IPS-18a (cell line): ENCODE data around the gene ARID1A.
"Not testable (repeated sequence)": the region's sequence is repeated elsewhere in the genome, so short reads cannot be mapped to it uniquely, and the experiment has no call there.

Source experiments
- H3K27ac ChIP-seq: one replicate; pipeline ENCODE4 v1.5.1; 2013; ENCODE audit warnings: low read length
- H3K27me3 ChIP-seq: one replicate; pipeline ENCODE4 v1.6.1; 2013; ENCODE audit warnings: mild to moderate bottlenecking, low read length; ENCODE audit not compliant: control insufficient read depth, insufficient read depth
- H3K36me3 ChIP-seq: one replicate; pipeline ENCODE4 v1.6.1; 2013; ENCODE audit warnings: low read depth, low read length; ENCODE audit not compliant: control insufficient read depth
- H3K4me1 ChIP-seq: one replicate; pipeline ENCODE4 v1.6.1; 2013; ENCODE audit warnings: low read depth, low read length; ENCODE audit not compliant: control insufficient read depth
- H3K4me3 ChIP-seq: one replicate; pipeline ENCODE4 v1.5.1; 2013; ENCODE audit warnings: low read length
- H3K9ac ChIP-seq: one replicate; pipeline ENCODE4 v1.6.1; 2013; ENCODE audit warnings: mild to moderate bottlenecking, low read length, moderate library complexity
- H3K9me3 ChIP-seq: one replicate; pipeline ENCODE4 v1.6.1; 2013; ENCODE audit warnings: low read depth, low read length; ENCODE audit not compliant: control insufficient read depth

Gene ARID1A

DNA sequence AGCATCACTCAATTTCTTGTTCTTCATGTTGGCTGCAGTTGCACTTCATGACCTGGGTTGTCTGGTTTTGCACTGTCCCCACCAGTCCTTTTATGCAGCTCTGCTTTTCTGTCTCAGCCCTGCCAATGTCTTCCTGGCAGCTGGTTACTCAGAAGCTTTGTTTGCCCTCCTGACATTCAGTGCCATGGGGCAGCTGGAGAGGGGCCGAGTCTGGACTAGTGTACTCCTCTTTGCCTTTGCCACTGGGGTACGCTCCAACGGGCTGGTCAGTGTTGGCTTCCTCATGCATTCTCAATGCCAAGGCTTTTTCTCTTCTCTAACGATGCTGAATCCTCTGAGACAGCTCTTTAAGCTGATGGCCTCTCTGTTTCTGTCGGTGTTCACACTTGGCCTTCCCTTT is 98.6 kb downstream of the ARID1A start:
- H3K4me1 ChIP-seq, result peaks cover 2% of the 10 kb centered on the region
- no peak overlapping the region for H3K27ac ChIP-seq
- no peaks in the 10 kb centered on the region for H3K9me3 ChIP-seq
- H3K27me3 ChIP-seq, result no peaks in the 10 kb centered on the region
- no peak overlapping the region for H3K4me3 ChIP-seq
- H3K36me3 ChIP-seq, result no peaks in the 10 kb centered on the region
- no peak overlapping the region for H3K9ac ChIP-seq

DNA sequence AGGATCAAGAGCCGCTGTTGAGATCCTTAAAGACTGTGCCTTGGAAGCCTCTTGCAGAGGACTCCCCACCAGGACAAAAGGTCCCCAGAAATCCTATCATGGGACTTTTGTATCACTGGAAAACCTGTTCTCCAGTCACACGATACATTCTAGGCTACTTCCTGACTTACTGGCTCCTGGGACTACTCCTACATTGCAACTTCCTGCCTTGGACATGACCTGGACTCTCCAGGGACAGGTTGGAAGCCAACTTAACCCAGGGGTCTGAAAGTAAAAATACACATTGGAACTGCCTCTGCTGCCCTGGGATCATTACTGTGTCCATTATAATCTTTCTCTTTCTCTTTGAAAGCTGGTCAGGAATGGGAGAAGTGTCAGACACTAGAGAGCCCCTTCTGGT is 101.8 kb downstream of the ARID1A start:
- Histone ChIP-seq H3K4me1 (peaks cover 10% of the 10 kb centered on the region), H3K27ac (no peak overlapping the region), H3K36me3 (no peaks in the 10 kb centered on the region), H3K4me3 (no peak overlapping the region), H3K9me3 (no peaks in the 10 kb centered on the region), H3K9ac (no peak overlapping the region), H3K27me3 (no peaks in the 10 kb centered on the region)

DNA sequence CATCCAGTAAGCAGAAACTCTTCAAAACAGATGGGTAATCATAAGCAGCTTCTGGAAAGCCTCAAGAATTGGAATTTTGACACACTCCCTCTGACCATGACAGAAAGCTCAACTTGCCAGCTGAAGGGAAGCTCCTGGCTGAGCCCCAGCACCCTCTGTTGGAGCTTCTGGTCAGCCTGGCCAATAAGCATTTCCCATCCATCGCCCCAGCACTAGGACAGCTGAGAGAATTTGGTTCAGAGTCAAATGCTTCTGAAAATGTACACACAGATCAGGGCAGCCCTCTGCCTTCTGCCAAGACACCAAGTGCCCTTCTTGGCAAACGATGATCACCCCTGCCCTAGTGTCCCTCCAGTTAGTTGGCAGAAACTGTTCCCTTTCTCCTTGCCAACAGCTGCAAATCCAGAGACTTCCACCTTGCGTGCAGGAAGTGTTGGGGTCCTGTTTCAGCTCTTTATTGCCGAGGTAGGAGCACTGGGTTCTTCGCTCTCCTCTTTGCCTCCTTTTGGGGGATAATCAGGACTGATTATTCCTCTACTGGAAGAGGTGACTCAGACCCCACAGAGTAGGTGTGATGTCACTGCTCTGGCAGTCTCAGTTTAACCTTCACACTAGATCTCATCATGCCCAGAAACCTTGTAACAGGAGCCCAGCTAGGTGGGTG is 103.8 kb downstream of the ARID1A start:
- Histone ChIP-seq H3K27me3 (no peaks in the 10 kb centered on the region), H3K36me3 (no peaks in the 10 kb centered on the region), H3K4me1 (peaks cover 10% of the 10 kb centered on the region), H3K4me3 (no peak overlapping the region), H3K9ac (no peak overlapping the region), H3K27ac (no peak overlapping the region), H3K9me3 (no peaks in the 10 kb centered on the region)

DNA sequence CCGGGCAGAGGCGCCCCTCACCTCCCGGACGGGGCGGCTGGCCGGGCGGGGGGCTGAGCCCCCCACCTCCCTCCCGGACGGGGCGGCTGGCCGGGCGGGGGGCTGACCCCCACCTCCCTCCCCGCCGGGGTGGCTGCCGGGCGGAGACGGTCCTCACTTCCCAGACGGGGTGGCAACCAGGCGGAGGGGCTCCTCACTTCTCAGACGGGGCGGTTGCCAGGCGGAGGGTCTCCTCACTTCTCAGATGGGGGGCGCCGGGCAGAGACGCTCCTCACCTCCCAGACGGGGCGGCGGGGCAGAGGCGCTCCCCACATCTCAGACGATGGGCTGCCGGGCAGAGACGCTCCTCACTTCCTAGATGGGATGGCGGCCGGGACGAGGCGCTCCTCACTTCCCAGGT is 108.1 kb downstream of the ARID1A start:
- H3K9ac ChIP-seq, H3K4me3 ChIP-seq, H3K36me3 ChIP-seq, H3K4me1 ChIP-seq, H3K9me3 ChIP-seq, H3K27me3 ChIP-seq, H3K27ac ChIP-seq: not testable (repeated sequence)

DNA sequence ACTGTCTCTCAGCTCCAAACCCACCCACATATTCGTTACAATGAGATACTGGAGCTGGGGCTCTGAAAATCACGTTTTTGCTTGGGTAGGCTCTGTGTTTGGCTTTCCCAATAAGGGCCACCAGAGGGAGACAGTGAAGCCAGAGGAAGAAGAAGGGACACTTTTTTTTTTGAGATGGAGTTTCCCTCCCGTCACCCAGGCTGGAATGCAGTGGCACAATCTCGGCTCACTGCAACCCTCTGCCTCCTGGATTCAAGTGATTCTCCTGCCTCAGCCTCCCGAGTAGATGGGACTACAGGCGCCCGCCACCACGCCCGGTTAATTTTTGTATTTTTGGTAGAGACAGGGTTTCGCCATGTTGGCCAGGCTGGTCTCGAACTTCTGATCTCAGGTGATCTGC is 114.3 kb downstream of the ARID1A start:
- not testable (repeated sequence) for H3K27ac ChIP-seq, H3K9ac ChIP-seq, H3K9me3 ChIP-seq, H3K27me3 ChIP-seq, H3K4me1 ChIP-seq, H3K36me3 ChIP-seq, H3K4me3 ChIP-seq

DNA sequence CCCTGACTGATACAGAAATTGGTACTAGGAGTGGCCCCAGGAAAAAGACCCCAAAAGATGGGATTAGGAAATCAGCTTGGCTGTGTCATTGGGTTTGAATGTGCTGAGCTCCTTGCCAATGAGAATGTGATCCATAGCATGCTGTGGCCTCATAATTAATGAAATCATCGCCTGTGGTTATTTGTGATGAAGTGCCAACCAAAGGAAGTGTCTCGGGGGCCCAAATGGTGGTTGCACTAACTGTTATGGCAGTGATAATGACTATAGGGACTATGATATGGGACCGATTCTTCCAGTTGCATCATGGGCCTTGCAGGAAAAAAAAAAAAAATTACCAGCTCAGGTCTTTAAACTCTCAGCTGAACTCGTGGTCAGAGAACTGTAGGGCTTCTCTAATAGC is 115.2 kb downstream of the ARID1A start:
- Histone ChIP-seq H3K36me3 (no peaks in the 10 kb centered on the region), H3K9me3 (no peaks in the 10 kb centered on the region), H3K27ac (no peak overlapping the region), H3K4me3 (no peak overlapping the region), H3K4me1 (no peaks in the 10 kb centered on the region), H3K27me3 (no peaks in the 10 kb centered on the region), H3K9ac (no peak overlapping the region)

DNA sequence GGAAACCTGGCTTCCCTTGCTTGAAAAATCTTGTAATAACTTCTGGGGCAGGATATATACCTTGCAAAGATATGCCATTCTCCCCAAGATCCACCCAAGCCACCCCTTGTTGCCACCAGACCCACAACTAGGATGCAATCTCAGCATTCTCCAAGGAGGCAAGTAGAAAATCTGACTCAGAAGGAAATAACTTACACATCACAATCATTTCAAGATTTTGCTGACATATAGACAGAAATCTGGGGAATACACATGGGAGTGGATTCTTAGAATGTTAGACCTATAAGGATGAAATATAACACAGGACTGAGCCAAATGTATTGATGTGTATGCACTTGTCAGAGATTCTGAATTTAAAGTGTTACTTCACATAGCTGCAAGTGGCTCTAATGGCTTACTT is 115.9 kb downstream of the ARID1A start:
- no peaks in the 10 kb centered on the region for H3K27me3 ChIP-seq
- H3K9ac ChIP-seq, result no peak overlapping the region
- H3K27ac ChIP-seq, result no peak overlapping the region
- no peaks in the 10 kb centered on the region for H3K36me3 ChIP-seq
- no peak overlapping the region for H3K4me3 ChIP-seq
- no peaks in the 10 kb centered on the region for H3K4me1 ChIP-seq
- H3K9me3 ChIP-seq, result no peaks in the 10 kb centered on the region

DNA sequence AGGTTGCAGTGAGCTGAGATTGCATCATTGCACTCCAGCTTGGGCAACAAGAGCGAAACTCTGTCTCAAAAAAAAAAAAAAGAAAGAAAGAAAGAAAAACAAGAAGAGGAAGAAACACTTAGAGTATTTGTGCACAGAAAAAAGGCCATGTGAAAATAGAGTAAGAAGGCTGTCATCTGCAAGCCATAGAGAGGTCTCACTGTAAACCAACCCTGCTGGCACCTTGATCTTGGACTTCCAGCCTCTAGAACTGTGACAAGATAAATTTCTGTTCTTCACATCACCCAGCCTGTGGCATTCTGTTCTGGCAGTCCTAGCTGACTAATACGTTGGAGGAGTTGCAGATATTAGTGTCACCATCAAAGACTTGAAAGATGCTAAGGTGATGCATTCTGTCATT is 118.6 kb downstream of the ARID1A start:
- Histone ChIP-seq H3K4me1 (no peaks in the 10 kb centered on the region), H3K36me3 (no peaks in the 10 kb centered on the region), H3K27ac (no peak overlapping the region), H3K27me3 (no peaks in the 10 kb centered on the region), H3K9me3 (no peaks in the 10 kb centered on the region), H3K9ac (no peak overlapping the region), H3K4me3 (no peak overlapping the region)

DNA sequence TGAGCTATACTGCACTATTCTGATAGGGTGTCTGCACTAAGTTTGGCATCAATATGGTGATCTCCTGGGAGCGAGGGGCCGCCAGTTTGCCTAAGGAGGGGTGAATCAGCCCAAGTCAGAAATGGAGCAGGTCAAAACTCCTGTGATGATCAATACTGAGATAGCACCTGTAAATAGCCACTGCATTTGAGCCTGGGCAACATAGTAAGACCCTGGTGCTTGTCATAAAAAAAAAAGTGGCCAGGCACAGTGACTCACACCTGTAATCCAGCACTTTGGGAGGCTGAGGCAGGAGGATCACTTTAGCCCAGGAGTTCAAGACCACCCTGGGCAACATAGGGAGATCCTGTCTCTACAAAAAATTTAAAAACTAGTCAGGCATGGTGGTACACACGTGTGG is 119.1 kb downstream of the ARID1A start:
- H3K27me3 ChIP-seq, result no peaks in the 10 kb centered on the region
- no peak overlapping the region for H3K4me3 ChIP-seq
- H3K4me1 ChIP-seq, result no peaks in the 10 kb centered on the region
- no peaks in the 10 kb centered on the region for H3K9me3 ChIP-seq
- H3K36me3 ChIP-seq, result no peaks in the 10 kb centered on the region
- H3K9ac ChIP-seq, result no peak overlapping the region
- H3K27ac ChIP-seq, result no peak overlapping the region

DNA sequence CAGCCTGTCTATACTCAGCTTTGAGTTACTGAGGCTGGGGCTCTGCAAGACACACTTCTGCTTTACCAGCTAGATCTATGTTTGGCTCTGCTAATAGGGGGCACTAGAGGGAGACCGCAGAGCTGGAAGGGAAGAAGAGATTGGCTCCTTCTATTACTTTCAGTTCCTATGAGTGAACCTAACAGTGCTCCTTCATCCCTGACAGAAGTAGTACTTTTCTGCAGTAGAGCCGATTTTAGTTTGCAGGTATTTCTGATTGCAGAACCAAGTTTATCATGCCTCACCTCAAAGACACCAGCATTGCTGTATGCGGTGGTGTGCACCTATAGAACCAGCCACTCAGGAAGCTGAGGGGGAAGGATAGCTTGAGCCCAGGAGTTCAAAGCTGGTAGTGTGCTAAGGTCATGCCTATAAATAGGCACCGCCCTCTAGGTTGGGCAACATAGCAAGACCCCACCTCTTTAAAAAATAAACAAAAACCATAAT is 125.0 kb downstream of the ARID1A start:
- Histone ChIP-seq H3K27ac (no peak overlapping the region), H3K27me3 (no peaks in the 10 kb centered on the region), H3K4me3 (no peak overlapping the region), H3K4me1 (no peaks in the 10 kb centered on the region), H3K9ac (no peak overlapping the region), H3K36me3 (no peaks in the 10 kb centered on the region), H3K9me3 (no peaks in the 10 kb centered on the region)

DNA sequence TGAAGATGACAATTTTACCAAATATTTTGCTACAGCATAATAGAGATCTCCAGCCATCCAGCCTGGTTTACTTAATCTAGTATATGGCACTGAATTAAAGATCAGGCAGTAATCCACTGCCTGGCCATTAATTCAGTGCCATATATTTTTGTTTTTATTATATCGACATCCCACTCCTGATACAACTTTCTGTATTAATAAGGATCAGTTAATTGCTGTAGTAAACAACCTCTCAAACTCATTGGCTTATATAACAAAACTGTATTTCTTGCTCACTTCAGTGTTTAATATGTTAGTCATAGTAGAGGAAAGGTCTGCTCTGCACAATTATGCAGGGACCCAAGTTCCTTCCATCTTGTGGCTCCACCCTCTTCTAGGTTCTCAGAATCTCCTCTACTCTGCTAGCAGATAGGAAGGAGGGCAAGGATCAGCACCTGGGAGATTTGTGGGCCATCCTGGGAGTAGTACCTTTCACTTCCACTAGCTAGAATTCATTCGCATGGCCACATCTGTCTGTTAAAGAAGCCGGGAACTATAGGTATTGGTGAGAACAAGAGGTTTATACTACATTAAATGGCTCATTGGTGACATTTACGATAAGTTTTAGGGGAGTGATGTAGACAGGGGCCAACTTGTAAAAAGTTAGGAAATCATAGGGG is 127.1 kb downstream of the ARID1A start:
- Histone ChIP-seq H3K27ac (no peak overlapping the region), H3K4me3 (no peak overlapping the region), H3K27me3 (no peaks in the 10 kb centered on the region), H3K9me3 (no peaks in the 10 kb centered on the region), H3K4me1 (peaks cover 5% of the 10 kb centered on the region), H3K36me3 (no peaks in the 10 kb centered on the region), H3K9ac (no peak overlapping the region)

DNA sequence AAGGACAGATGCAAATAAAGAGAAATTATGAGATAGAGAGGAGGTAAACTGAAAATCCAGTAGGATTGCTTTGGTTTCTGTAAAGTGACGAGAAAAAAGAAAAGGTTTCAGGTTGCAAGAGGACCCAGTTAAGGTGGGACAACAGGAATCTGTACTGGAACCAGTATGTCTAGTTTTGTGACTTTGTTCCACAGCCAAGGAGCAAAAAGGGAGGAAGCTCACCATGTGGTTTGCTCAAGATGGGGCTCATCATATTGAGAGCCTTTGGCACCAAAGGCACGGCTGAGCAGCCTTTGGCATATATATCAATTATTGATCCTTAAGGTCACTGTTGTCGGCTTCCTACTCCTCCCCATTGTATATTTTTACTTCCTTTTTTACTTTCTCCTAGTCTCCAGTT is 128.9 kb downstream of the ARID1A start:
- Histone ChIP-seq H3K36me3 (no peaks in the 10 kb centered on the region), H3K27ac (no peak overlapping the region), H3K4me1 (peaks cover 5% of the 10 kb centered on the region), H3K9ac (no peak overlapping the region), H3K27me3 (no peaks in the 10 kb centered on the region), H3K4me3 (no peak overlapping the region), H3K9me3 (no peaks in the 10 kb centered on the region)
